NCI-H187 (cell line): ENCODE data around the gene MRPL41.
"Not testable (repeated sequence)": the region's sequence is repeated elsewhere in the genome, so short reads cannot be mapped to it uniquely, and the experiment has no call there.

ENCODE experiments used
- DNase-seq, 2 experiments: peaks; one replicate each; lab custom pipeline; 2025; lab: John Stamatoyannopoulos, UW

Gene MRPL41

DNA sequence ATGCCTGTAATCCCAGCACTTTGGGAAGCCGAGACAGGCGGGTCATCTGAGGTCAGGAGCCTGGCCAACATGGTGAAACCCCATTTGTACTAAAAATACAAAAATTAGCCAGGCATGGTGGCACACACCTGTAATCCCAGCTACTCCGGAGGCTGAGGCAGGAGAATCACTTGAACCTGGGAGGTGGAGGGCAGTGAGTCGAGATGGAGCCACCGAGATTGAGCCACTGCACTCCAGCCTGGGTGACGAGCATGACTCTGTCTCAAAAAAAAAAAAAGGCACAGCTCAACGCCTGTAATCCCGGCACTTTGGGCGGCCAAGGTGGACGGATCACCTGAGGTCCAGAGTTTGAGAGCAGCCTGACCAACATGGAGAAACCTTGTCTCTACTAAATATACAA lies 2.0 kb downstream of the MRPL41 start:
- not testable (repeated sequence) for DNase-seq

- no peak for DNase-seq
Observed at GRCh38 chr9:137554349-137554748, 2.7 kb downstream of the MRPL41 start.

DNA sequence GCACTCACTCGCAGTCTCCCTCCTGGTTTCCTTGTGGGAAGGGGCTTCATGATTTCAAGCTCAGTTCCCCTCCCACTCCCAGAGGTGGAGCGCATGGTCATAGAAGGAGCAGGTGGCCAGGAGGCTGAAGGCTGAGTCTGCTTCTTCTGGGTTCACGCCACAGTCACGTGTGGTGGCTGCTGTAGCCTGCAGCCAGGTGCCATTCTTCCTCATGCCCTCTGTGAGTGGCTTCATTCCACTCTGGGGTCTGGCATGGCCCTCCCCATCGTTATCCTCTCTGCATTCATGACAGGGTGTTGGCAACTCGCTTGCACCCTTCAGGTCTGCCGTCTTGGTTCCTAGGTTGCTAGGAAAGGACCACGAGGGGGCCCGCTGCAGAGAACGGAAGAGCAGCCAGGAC lies 3.5 kb downstream of the MRPL41 start:
- no peak for DNase-seq

DNA sequence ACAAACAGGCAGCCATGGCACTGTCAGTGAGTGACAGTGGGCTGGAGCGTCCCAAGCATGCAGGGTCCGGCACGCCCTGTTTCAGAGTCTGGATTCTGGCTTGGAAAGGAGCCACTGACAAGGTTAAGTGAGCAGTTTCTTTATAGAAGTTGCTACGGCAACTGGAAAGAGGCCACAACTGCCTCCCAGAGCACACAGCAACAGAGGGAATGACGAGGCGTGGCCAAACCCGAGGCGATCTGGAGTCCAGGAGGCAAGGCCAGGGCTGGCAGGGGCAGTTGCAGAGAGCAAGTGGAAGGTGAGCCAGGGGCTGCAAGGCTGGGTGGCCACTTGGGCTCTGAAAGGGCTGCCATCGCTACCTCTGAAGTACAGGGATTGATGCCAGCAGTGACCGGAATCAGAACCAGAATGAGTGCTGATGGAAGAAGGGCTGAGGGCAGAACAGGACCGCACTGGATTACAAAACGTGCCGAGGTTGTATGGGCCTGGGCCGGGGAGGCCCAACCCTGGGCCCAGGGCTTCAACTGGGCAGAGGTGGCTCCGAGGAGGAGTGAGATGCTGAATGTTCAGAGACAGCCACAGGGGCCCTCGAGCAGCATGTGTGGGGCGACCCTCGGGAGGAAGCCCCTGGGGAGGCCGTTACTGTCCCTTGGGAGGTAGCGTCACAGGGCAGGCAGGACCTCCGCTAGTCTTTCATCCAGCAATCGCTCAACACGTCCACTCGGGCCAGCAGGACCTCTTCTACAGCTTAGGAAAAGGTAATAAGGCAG lies 4.6 kb downstream of the MRPL41 start:
- no peak for DNase-seq

DNA sequence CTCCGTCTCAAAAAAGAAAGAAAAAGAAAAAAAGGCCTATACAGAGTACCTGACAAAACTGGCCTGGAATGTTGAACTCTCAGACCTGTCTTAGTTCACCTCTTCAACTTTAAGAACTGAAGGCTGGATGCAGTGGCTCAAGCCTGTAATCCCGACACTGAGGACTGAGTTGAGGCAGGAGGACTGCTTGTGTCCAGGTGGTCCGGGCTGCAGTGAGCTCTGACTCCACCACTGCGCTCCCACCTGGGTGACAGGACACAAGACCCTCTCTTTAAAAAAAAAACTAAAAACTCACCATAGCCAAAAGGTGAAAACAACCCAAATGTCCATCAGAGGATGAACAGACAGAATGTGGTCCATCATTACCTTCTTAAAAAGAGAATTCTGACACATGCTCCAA lies 6.4 kb downstream of the MRPL41 start:
- no peak for DNase-seq

DNA sequence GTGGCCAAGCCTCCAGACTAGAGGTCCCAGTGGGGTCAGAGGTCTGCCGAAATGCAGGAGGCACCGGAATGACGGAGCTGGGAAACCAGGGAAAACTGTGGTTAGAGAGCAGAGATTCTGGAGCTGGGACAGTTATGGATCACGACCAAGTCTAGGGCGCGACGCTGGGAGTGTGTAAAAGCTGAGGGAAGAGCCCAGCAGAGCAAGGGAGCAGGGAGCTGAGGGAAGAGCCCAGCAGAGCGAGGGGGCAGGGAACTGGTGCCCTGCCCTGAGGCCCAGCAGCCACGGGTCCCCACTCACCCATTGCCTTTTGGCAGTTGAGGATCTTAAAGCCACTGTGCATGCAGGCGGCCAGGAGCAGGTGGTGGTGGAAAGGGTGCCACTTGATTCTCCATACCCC lies 12.5 kb downstream of the MRPL41 start:
- DNase-seq = no peak

DNA sequence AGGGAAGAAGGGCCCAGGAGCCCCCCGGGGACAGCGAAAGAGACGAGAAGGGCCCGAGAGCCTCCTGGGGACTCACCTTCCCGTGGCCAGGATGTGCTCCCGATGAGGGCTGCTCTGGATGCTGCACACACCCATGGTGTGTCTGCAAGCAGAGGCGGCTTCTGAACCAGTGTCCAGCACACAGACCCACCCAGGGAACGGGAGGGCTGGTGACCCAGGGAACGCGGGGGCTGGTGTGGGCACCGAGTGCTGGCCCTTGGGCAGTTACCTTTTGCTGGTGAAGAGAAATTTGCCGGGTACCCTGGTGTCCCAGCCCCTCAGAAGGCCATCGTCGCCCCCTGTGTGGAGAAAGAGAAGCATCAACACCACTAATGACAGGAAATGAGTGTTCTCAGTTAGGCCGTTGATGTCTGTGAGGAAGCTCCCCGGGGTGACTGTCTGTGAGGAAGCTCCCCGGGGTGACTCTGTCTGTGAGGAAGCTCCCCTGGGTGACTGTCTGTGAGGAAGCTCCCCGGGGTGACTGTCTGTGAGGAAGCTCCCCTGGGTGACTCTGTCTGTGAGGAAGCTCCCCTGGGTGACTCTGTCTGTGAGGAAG lies 13.2 kb downstream of the MRPL41 start:
- no peak for DNase-seq

DNA sequence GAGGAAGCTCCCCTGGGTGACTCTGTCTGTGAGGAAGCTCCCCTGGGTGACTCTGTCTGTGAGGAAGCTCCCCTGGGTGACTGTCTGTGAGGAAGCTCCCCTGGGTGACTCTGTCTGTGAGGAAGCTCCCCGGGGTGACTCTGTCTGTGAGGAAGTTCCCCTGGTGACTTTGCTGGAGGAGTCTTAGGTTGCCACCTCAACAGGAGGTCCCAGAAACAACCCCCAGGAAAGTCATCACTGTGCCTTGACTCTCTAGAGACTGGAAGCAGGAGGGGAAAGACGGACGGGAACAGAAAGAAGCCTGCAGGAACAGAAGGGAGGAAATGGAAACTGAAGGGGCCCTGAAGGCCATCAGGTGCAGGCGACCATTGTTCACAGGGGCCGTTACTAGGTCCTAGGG lies 16.8 kb downstream of the MRPL41 start:
- DNase-seq = not testable (repeated sequence)

GRCh38 chr9:137569609-137570203 lies 18.0 kb downstream of the MRPL41 start:
- no peak for DNase-seq

DNA sequence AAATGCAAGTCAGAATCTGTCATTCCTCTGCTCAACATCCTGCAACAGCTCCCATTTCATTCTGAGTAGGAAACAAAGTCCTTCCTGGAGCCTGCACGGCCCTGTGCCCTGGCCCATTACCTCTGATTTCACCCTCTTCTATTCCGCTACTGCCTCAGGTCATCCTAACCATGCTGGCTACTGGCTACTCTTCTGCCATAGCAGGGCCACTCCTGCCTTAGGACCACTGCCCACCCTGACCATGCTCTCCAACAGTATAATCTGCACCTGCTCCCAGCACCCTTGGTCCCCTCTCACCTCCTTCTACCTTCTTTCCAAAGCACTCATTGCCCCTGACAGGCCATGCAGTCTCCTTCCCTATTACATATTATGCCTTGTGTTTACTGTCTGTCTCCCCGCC lies 18.9 kb downstream of the MRPL41 start:
- DNase-seq = no peak

- no peak for DNase-seq
Observed at GRCh38 chr9:137574192-137574591, 22.5 kb downstream of the MRPL41 start.

DNA sequence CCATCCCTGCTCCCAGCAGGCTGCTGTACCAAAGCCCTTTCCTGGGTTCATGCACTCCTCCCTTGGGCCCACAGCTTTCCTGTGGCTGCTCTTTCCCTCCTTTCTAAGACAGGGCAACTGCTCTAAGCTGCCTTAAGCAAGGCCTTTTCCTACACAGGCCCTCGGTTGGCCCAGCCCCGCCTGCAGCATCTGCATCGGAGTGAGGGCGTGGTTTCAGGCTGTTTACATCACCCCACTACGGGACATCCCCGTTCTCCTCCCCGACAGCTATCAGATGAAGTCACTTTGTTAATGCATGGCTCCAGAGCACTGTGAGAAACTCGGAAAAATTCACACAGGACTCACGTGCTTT lies 23.7 kb downstream of the MRPL41 start:
- no peak for DNase-seq

DNA sequence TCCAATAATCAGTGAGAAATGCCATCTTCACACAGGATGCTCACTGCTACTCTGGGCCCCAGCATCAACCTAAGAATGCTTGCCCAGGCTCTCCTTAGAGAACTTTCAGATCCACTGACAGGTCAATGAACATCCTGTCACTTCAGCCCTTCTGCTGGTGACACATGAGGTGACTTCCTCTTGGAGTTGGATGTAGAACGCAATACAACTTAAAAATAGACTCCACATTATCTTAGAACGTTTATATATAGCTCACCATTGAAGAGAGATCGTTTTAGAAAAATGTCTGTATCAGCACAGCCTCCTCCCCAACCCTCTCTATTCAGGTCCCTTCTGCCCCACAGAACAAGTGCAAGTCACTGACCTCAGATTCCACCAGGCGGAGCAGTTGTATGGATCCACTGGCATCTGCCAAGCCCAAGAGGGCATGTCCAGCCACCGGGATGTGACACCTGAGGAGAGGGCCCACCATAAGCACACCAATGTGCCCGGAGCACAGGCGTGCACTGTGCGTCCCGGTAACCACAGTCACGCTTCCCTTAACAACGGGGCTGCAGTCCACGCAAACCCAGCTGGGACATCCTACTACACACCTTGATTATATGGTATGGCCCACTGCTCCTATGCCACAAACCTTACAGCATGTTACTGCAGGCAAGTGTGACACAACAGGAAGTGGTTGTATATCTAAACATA lies 24.2 kb downstream of the MRPL41 start:
- DNase-seq = no peak

DNA sequence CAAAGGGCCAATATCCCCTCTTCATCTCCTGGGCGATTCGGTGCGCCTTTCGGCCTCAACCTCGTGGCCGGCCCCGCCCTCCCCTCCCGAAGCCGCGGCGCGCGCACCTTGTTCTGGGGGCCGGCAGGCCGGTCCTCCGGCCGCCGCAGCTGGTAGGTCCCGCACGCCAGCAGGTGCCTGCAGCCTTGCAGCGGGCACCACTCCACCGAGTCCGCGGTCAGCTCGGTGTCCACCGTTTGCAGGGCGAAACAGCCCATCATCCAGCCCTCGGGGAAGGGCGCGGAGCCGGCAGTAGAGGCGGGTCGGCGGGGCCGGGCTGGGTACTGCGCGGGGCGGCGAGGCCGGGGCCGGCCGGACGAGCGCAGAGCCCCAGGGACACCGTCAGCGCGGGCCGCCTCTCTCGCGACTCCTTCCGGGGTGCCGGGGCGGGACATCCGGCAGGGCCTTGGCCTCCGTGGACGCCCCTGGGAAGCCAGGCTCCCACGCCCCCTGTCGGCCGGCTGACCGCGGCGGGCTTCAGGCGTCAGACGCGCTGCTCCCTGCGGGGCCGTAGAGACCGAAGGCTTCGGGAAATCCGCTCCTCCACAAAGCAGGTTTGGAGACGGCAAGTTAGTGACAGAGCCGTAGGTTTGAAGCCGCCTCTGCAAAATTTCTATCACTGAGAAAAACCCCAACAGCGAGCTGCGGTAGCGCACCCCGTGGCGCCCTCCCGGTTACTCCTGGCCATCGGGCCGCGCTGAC lies 27.0 kb downstream of the MRPL41 start, which contains the start of gene DPH7:
Gene DPH7 (minus strand): TSS at position 408 of the 741 bp plus-strand sequence. CDS start 148 bp downstream, at position 260.
- DNase-seq = peak; percentile 51 to 82

GRCh38 chr9:137579259-137579604 lies 27.6 kb downstream of the MRPL41 start:
- DNase-seq = no peak

- DNase-seq = no peak
Observed at GRCh38 chr9:137580209-137580953, 28.7 kb downstream of the MRPL41 start.

DNA sequence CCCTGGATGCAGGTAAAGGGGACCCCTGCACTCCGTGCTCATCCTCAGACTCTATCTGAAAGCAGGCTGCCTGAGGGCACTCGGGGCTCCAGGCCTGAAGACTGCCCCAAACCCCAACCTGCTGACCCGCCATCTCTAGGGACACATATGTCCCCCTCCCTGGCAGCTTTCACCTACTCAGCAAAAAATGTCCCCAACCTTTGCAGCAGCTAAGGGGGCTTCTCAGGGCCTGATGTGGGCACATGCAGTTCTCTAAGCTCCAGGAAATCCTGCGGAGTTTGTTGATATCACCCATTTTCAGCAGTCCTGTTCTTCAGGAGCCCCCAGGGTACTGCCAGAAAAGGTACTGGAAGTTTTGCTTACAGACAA lies 29.3 kb downstream of the MRPL41 start:
- DNase-seq = no peak

- no peak for DNase-seq
Observed at GRCh38 chr9:137581361-137582285, 29.9 kb downstream of the MRPL41 start.

DNA sequence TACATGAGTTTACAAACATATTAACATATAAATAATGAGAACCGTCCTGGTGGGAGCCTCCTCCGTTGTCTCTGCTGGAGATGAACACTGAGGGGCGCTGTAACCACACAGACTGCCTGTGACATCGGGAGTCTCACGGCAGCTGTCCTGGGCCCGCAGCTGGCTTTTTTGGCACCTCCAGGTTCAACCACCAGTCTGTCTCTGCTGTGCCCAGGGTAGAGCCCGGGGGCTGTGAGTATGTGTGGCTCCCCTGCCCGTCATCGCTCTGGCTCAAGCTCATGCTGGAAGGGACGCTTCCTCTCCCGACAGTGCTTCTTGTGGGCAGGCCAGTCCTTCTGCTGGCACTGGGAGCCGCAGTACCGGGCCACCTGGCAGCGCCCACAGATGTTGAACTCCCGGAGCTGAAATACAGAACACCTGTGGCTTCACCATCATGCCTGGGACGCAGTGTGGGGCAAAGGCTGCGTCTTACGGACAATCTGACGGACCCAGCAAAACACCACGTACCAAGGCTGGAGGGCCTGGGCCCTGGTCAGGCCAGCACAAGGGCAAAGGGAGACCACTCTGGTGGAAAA lies 30.7 kb downstream of the MRPL41 start:
- DNase-seq = no peak

DNA sequence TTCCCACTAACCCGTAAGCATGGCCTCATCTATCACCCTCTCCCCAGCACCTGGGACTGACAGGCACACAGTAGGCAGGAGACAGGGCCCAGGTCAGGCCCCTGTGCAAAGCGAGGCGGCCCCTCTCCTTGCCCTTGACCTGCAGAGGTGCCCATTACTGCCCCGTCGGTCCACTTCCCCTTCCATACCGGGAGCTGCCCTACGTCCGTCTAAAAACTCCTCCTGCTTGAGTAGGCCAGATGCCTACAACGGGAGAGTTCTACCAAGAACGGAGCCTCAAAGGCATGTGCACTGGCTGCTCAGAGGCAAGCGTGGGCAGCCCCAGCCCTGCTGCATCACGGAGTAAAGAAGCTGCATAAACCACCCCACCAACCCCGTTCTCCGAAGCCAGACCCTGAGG lies 31.7 kb downstream of the MRPL41 start:
- no peak for DNase-seq
